ENCODE data around the gene MAVS.

Gene MAVS

GRCh38 chr20:3803289-3803688 is 43.3 kb upstream of the MAVS start:
- Histone ChIP-seq H3K27me3 (ENCODE audit: insufficient read depth, low read length) (no peaks in the 10 kb centered on the region), H3K4me3 (ENCODE audit: low read length) (no peak overlapping the region), H3K4me1 (ENCODE audit: insufficient read depth, low read length) (peaks cover 46% of the 10 kb centered on the region), H3K27ac (ENCODE audit: low read depth, low read length) (no peak overlapping the region), H3K9me3 (ENCODE audit: insufficient read depth, low read depth, low read length) (no peaks in the 10 kb centered on the region), H3K36me3 (ENCODE audit: insufficient read depth, low read length) (peaks cover 44% of the 10 kb centered on the region), H3K9ac (ENCODE audit: low read depth, low read length) (no peak overlapping the region)
- WGBS: 91% methylated on average over 14 of the region's 14 CpGs

DNA sequence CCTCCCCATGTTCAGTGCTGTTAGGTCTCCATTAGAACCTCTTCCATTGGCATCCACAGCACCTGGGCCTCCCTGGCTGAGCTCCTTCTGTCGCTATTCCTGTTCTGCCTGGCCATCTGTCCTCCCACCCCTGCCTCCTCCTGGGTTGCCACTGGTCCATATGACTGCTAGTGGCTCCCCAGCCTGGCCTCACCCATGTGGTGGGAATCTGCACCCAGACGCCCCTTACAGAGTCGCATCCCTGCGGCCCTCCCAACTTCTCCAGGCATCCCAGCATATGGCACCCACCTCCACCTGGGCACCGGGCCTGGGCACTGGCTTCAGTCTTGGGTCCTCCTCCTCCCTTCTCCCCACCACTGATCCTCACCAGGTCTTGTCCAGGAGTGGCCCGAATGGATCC is 42.8 kb upstream of the MAVS start:
- Histone ChIP-seq H3K36me3 (ENCODE audit: insufficient read depth, low read length) (peaks cover 41% of the 10 kb centered on the region), H3K9me3 (ENCODE audit: insufficient read depth, low read depth, low read length) (no peaks in the 10 kb centered on the region), H3K4me3 (ENCODE audit: low read length) (no peak overlapping the region), H3K4me1 (ENCODE audit: insufficient read depth, low read length) (peaks cover 40% of the 10 kb centered on the region), H3K9ac (ENCODE audit: low read depth, low read length) (no peak overlapping the region), H3K27me3 (ENCODE audit: insufficient read depth, low read length) (no peaks in the 10 kb centered on the region), H3K27ac (ENCODE audit: low read depth, low read length) (no peak overlapping the region)
- WGBS: 82% methylated on average over 6 of the region's 6 CpGs

DNA sequence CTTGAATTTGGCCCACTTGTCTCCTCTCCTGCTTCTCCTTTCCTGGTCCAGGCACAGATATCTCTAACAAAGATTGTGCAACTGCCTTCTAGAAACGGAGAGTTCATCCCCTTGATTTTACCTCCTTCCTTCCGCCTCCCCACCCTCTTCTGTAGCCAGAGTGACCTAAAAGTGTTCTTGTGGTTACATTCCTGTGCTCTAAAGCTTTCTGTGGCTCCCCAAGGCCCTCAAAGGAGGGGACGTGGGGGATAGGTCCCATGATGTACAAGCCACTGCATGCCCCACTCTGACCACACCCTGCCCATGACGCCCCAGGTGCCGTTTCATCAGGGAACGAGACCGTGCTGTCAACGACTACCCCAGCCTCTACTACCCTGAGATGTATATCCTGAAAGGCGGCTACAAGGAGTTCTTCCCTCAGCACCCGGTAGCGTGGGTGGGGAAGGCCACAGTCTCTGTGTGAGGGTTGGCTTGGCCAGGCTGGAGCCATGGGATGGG is 42.3 kb upstream of the MAVS start:
- no peak overlapping the region for H3K27ac ChIP-seq (ENCODE audit: low read depth, low read length)
- no peak overlapping the region for H3K4me3 ChIP-seq (ENCODE audit: low read length)
- no peaks in the 10 kb centered on the region for H3K9me3 ChIP-seq (ENCODE audit: insufficient read depth, low read depth, low read length)
- WGBS: 87% methylated on average over 9 of the region's 11 CpGs
- H3K4me1 ChIP-seq (ENCODE audit: insufficient read depth, low read length): peaks cover 36% of the 10 kb centered on the region
- H3K9ac ChIP-seq (ENCODE audit: low read depth, low read length): no peak overlapping the region
- no peaks in the 10 kb centered on the region for H3K27me3 ChIP-seq (ENCODE audit: insufficient read depth, low read length)
- H3K36me3 ChIP-seq (ENCODE audit: insufficient read depth, low read length): peaks cover 41% of the 10 kb centered on the region

- H3K27me3 ChIP-seq (ENCODE audit: insufficient read depth, low read length): no peaks in the 10 kb centered on the region
- no peak overlapping the region for H3K9ac ChIP-seq (ENCODE audit: low read depth, low read length)
- H3K4me1 ChIP-seq (ENCODE audit: insufficient read depth, low read length): peaks cover 33% of the 10 kb centered on the region
- 94% methylated on average over 11 of the region's 11 CpGs for WGBS
- H3K27ac ChIP-seq (ENCODE audit: low read depth, low read length): no peak overlapping the region
- H3K9me3 ChIP-seq (ENCODE audit: insufficient read depth, low read depth, low read length): no peaks in the 10 kb centered on the region
- peaks cover 41% of the 10 kb centered on the region for H3K36me3 ChIP-seq (ENCODE audit: insufficient read depth, low read length)
- H3K4me3 ChIP-seq (ENCODE audit: low read length): no peak overlapping the region
Observed at GRCh38 chr20:3804781-3805180, 41.9 kb upstream of the MAVS start.

DNA sequence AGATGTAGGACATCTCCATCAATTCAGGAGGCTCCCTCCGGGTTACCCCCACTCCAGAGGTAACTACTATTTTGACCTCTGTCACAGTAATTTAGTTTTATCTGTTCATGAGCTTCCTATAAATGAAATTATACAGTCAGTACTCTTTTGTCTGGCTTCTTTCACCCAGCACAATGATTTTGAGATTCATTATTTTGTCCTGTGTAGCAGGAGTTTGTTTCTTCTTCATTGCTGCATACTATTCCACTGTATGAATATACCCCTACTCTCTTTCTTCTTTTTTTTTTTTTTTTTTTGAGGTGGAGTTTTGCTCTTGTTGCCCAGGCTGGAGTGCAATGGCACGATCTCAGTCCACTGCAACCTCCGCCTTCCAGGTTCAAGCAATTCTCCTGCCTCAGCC is 38.1 kb upstream of the MAVS start:
- no peaks in the 10 kb centered on the region for H3K9me3 ChIP-seq (ENCODE audit: insufficient read depth, low read depth, low read length)
- WGBS: 94% methylated on average over 3 of the region's 3 CpGs
- no peak overlapping the region for H3K4me3 ChIP-seq (ENCODE audit: low read length)
- no peaks in the 10 kb centered on the region for H3K27me3 ChIP-seq (ENCODE audit: insufficient read depth, low read length)
- H3K9ac ChIP-seq (ENCODE audit: low read depth, low read length): no peak overlapping the region
- peaks cover 22% of the 10 kb centered on the region for H3K4me1 ChIP-seq (ENCODE audit: insufficient read depth, low read length)
- H3K36me3 ChIP-seq (ENCODE audit: insufficient read depth, low read length): peaks cover 16% of the 10 kb centered on the region
- H3K27ac ChIP-seq (ENCODE audit: low read depth, low read length): no peak overlapping the region

DNA sequence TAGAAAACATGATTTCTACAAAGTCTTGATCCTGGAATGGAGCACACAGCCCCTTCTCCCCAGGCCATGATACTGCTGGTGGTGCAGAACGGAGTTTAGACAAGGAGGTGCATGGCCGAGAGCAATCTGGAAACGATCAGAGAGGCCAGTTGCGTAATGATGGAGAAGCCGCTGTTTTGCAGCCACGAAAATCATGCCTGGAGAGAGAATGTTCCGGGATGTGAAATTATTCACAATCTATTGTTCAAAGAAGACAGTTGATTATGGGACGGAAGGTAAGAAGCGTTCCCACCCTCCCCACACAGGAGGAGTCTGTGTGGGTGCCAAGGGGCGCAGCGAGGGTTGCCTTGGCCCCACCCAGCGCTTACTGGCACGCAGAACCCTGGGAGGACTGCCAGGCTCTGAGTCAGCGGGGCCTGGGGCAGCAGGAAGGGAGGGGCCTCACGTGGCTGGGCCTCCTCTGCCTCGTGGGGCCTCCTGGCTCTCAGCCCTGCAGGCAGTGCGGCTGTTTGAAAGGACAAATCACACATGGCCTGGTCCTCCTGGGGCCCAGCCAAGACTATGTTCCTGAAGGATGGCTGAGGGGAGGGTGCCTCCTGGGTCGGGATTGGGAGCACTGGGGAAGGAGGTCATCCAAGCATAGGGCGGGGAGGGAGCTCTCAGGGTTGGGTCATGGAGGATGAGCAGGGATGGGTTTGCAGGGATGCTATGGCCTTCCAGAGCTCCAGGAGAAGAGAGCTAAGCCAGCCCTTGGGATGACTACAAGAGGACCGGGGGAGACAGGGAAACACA is 35.0 kb upstream of the MAVS start:
- 77% methylated on average over 19 of the region's 20 CpGs for WGBS
- peaks cover 13% of the 10 kb centered on the region for H3K4me1 ChIP-seq (ENCODE audit: insufficient read depth, low read length)
- H3K4me3 ChIP-seq (ENCODE audit: low read length): no peak overlapping the region
- H3K27me3 ChIP-seq (ENCODE audit: insufficient read depth, low read length): no peaks in the 10 kb centered on the region
- no peaks in the 10 kb centered on the region for H3K36me3 ChIP-seq (ENCODE audit: insufficient read depth, low read length)
- no peaks in the 10 kb centered on the region for H3K9me3 ChIP-seq (ENCODE audit: insufficient read depth, low read depth, low read length)
- no peak overlapping the region for H3K27ac ChIP-seq (ENCODE audit: low read depth, low read length)
- no peak overlapping the region for H3K9ac ChIP-seq (ENCODE audit: low read depth, low read length)

GRCh38 chr20:3812259-3812681 is 34.4 kb upstream of the MAVS start:
- Histone ChIP-seq H3K4me1 (ENCODE audit: insufficient read depth, low read length) (peaks cover 7% of the 10 kb centered on the region), H3K36me3 (ENCODE audit: insufficient read depth, low read length) (no peaks in the 10 kb centered on the region), H3K9ac (ENCODE audit: low read depth, low read length) (no peak overlapping the region), H3K27ac (ENCODE audit: low read depth, low read length) (no peak overlapping the region), H3K4me3 (ENCODE audit: low read length) (no peak overlapping the region), H3K27me3 (ENCODE audit: insufficient read depth, low read length) (no peaks in the 10 kb centered on the region), H3K9me3 (ENCODE audit: insufficient read depth, low read depth, low read length) (no peaks in the 10 kb centered on the region)
- 97% methylated on average over 9 of the region's 9 CpGs for WGBS

DNA sequence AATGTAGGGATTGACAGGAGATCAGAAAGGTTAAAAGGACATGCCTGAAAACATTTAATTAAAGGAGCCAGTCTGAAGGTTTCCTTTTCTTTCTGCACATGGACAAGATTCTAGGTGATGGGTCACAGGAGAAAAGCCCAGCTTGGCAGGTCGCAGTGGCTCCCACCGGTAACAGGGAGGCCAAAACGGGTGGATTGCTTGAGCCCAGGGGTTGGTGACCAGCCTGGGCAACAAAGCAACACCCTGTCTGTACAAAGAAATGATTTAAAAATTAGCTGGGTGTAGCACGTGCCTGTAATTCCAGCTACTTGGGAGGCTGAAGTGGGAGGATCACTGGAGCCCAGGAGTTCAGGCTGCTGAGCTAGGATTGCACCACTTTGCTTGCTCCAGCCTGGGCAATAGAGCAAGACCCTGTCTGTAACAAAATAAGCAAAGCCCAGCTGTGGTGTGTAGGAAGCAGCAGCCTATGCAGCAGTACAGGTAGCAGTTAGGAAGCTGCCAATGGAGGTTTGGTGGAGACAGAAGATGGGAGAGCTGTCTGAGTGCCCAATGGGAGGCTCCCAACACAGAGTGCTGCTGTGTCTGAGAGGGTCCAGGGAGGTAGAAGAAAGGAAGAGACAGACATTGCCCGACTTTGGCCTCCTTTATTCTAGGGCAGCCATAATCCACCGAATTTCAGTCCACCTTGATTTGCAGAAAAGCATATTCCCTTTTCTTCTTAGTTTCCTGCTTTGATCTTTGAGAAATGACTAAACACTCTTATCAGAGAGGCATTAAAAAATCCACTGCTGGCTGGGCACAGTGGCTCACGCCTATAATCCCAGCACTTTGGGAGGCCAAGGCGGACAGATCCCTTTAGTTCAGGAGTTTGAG is 33.4 kb upstream of the MAVS start:
- WGBS: 88% methylated on average over 8 of the region's 8 CpGs
- Histone ChIP-seq H3K4me1 (ENCODE audit: insufficient read depth, low read length) (no peaks in the 10 kb centered on the region), H3K4me3 (ENCODE audit: low read length) (no peak overlapping the region), H3K27ac (ENCODE audit: low read depth, low read length) (no peak overlapping the region), H3K9ac (ENCODE audit: low read depth, low read length) (no peak overlapping the region), H3K27me3 (ENCODE audit: insufficient read depth, low read length) (no peaks in the 10 kb centered on the region), H3K9me3 (ENCODE audit: insufficient read depth, low read depth, low read length) (no peaks in the 10 kb centered on the region), H3K36me3 (ENCODE audit: insufficient read depth, low read length) (no peaks in the 10 kb centered on the region)

DNA sequence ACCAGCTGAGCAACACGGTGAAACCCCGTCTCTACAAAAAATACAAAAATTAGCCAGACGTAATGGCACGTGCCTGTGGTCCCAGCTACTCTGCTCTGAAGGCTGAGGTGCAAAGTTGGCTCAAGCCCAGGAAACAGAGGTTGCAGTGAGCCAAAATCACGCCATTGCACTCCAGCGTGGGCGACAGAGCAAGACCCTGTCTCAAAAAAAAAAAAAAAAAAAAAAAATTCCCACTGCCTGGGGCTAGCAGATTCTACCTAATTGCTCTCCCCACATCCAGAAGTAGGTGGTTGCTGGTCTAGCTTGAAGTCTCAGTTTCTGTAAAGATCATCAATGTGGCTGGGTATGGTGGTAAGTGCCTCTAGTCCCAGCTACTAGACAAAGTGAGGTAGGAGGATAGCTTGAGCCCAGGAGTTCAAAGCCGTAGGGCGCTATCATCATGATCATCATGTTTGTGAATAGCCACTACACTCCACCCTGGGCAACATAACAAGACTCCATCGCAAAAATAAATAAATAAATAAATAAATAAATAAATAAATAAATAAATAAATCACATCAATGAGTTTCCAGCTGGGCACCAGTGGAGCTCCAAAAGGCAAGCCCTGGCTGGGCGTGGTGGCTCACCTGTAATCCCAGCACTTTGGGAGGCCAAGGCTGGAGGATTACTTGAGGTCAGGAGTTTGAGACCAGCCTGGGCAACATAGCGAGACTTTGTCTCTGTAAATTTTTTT is 32.6 kb upstream of the MAVS start:
- Histone ChIP-seq H3K9ac (ENCODE audit: low read depth, low read length) (no peak overlapping the region), H3K27ac (ENCODE audit: low read depth, low read length) (no peak overlapping the region)
- WGBS: 94% methylated on average over 11 of the region's 12 CpGs

DNA sequence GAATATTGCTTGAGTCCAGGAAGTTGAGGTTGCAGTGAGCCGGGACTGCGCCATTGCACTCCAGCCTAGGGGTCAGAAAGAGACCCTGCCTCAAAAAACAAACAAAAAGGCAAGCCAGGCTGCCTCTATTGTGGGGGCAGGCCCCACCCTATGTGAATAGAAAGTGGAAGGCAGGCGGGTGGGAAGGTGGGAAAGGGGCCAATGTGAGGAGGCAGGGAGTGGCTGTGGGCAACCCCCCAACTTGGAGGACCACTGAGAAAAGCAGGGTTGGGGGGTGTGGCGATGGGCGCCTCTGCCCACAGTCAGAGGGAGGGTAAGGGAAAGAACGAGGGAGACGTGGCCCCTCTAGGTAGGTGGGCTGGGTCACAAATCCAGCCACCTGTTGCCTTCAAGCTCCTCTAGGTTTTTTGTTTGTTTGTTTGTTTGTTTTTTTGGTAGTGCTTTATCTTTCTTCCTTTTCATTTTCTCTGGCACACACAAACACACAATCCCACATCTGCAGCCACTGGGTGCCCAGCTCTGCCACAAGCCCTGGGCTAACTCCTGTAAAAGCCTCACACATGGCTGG is 31.6 kb upstream of the MAVS start:
- 86% methylated on average over 7 of the region's 7 CpGs for WGBS
- no peaks in the 10 kb centered on the region for H3K27me3 ChIP-seq (ENCODE audit: insufficient read depth, low read length)
- no peaks in the 10 kb centered on the region for H3K4me1 ChIP-seq (ENCODE audit: insufficient read depth, low read length)
- H3K36me3 ChIP-seq (ENCODE audit: insufficient read depth, low read length): no peaks in the 10 kb centered on the region
- H3K9me3 ChIP-seq (ENCODE audit: insufficient read depth, low read depth, low read length): no peaks in the 10 kb centered on the region
- H3K27ac ChIP-seq (ENCODE audit: low read depth, low read length): no peak overlapping the region
- no peak overlapping the region for H3K4me3 ChIP-seq (ENCODE audit: low read length)
- H3K9ac ChIP-seq (ENCODE audit: low read depth, low read length): no peak overlapping the region

More for the DNA sequence above, 32.6 kb upstream of the MAVS start:
- Histone ChIP-seq H3K36me3 (ENCODE audit: insufficient read depth, low read length) (no peaks in the 10 kb centered on the region), H3K4me1 (ENCODE audit: insufficient read depth, low read length) (no peaks in the 10 kb centered on the region), H3K27me3 (ENCODE audit: insufficient read depth, low read length) (no peaks in the 10 kb centered on the region), H3K9me3 (ENCODE audit: insufficient read depth, low read depth, low read length) (no peaks in the 10 kb centered on the region), H3K4me3 (ENCODE audit: low read length) (no peak overlapping the region)

All from HUES64 (cell line).